ENCODE results near the gene MYO18B. TPM values are rescaled to one million over a fixed set of nuclear protein-coding genes. Genes with fewer than 3 reads are reported as not detected.
A peak's percentile ranks its signal among the peaks of the same experiment; 100 is the strongest.
"Not testable (repeated sequence)": the region's sequence is repeated elsewhere in the genome, so short reads cannot be mapped to it uniquely, and the experiment has no call there.

The MYO18B gene
- polyA plus RNA-seq, 1 donor from 2014 or later: not detected

DNA sequence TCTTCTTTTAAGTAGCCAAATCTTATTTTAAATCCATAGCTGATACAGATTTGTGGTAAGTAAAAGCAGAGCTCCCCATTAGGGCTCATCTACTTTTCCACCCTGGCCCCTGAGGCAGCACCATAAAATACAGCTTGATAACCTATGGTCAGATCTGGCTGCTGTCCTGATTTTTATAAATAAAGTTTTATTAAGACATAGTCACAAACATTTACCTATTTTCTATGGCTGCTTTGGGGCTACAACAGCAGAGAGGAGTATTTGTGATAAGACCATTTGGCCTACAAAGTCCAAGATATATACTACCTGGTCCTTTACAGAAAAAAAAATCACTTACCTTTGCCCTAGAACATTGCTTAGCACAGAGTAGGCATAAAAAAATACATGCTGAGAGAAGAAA, 227.3 kb downstream of the MYO18B start:
- H3K9me3 Mint-ChIP-seq: peaks cover 0 to 10% (median 0%) of the 10 kb centered on the region in 3 donors
- no peaks in the 10 kb centered on the region for H3K36me3 Mint-ChIP-seq
- no peak overlapping the region for H3K4me3 Mint-ChIP-seq
- H3K4me1 Mint-ChIP-seq: peaks cover 0 to 1% (median 0%) of the 10 kb centered on the region in 3 donors
- peaks cover 12% of the 10 kb centered on the region for H3K27me3 Mint-ChIP-seq
- no peak overlapping the region for H3K27ac Mint-ChIP-seq

DNA sequence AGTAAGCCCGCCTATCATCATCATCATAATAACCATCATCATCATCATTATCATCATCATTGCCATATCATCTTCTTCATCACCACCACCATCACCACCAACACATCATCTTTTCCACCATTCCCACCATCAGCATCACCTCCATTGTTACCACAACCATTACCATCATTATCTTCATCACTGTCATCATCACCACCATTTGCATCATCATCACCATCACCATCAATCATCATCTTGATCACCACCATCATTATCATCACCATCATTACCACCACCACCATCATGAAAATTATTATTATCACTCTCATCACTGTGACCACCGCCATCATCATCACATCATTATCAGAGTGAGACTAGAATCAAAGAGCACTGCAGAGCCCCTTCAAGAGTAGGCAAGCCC, 227.9 kb downstream of the MYO18B start:
- Mint-ChIP-seq H3K27ac (no peak overlapping the region), H3K27me3 (peaks cover 9% of the 10 kb centered on the region), H3K36me3 (no peaks in the 10 kb centered on the region), H3K9me3 (peaks cover 0 to 10% (median 0%) of the 10 kb centered on the region in 3 donors), H3K4me1 (peaks cover 0 to 1% (median 0%) of the 10 kb centered on the region in 3 donors), H3K4me3 (no peak overlapping the region)

DNA sequence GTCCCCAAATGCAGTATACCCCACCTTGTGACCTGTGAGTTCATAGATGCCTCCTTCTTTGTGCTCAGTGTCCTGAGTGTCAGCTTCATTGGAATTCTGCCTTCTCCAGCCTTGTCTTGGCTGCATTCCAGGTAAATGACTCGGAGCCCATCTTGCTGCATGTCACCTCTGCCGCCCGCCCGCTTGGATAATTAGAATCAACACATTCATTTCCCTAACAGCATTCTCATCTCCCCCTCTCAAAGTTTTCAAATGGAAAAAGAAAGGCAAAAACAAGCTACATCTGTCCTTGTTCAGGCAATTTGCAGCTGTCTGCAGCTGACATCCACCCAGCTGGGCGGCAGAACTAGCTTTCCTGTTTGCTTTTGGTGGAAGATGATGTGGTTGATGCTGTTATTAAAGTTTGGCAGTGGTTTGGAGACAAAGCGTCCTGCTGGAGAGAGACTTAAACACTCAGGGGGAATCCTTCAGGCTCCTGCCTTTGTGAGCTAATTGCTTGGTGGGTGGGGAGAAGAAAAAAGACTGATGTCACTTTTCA, 228.5 kb downstream of the MYO18B start:
- H3K4me1 Mint-ChIP-seq: peaks cover 0 to 1% (median 0%) of the 10 kb centered on the region in 3 donors
- peaks cover 0 to 10% (median 0%) of the 10 kb centered on the region in 3 donors for H3K9me3 Mint-ChIP-seq
- no peak overlapping the region for H3K27ac Mint-ChIP-seq
- H3K36me3 Mint-ChIP-seq: no peaks in the 10 kb centered on the region
- peaks cover 3% of the 10 kb centered on the region for H3K27me3 Mint-ChIP-seq
- H3K4me3 Mint-ChIP-seq: no peak overlapping the region

DNA sequence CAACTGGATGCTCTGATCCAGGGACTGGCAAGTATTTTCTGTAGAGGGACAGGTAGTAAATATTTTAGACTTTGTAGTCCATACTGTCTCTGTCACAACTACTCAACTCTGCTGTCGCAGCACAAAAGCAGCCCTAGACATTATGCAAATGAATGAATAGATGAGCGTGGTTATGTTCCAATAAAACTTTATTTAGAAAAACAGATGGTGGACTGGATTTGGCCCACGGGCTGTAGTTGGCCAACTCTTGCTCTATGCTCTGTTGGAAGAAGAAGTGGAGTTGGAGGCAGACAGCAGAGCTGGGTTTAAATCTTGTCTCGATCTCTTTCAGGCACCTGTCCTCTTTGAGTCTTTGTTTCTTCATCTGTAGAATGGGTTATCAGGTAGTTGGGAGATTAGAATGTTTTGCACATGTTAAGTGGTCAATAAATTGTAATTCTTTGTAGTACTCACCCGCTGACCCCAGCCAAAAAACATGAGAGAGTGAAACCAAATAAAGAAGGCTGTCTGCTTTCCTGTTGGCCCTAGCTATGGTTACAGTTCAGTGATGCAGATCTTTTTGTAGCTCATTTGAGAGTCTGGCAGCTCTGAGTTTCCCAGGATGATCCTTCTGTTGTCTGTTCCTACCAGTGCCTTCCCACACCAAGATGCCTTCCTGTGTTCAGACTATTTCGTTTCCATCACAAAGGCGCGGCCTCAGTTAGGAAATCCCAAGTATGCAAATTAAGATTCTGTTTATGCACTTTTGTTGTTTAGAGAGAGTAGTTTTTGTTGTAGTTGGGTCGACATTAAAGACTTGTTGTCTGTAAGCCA, 229.2 kb downstream of the MYO18B start:
- Mint-ChIP-seq H3K4me3 (no peak overlapping the region), H3K27ac (no peak overlapping the region), H3K27me3 (peaks cover 3% of the 10 kb centered on the region), H3K9me3 (peaks cover 0 to 10% (median 0%) of the 10 kb centered on the region in 3 donors), H3K4me1 (peaks cover 0 to 1% (median 0%) of the 10 kb centered on the region in 3 donors), H3K36me3 (no peaks in the 10 kb centered on the region)

DNA sequence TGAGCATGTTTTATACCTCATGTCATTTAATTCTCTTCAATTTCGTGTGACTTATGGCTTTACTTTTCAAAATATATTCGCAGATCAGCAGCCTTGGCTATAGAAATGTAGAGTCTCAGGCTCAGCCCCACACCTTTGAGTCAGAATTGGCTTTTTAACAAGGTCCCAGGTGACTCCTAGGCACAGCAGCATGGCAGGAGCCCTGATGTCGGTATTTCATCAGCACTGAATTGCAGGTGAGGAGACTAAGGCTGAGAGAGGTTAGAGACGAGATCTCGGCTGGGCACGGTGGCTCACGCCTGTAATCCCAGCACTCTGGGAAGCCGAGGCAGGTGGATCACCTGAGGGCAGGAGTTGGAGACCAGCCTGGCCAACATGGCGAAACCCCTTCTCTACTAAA, 230.4 kb downstream of the MYO18B start:
- Mint-ChIP-seq H3K4me3 (no peak overlapping the region), H3K27ac (no peak overlapping the region), H3K36me3 (no peaks in the 10 kb centered on the region)

DNA sequence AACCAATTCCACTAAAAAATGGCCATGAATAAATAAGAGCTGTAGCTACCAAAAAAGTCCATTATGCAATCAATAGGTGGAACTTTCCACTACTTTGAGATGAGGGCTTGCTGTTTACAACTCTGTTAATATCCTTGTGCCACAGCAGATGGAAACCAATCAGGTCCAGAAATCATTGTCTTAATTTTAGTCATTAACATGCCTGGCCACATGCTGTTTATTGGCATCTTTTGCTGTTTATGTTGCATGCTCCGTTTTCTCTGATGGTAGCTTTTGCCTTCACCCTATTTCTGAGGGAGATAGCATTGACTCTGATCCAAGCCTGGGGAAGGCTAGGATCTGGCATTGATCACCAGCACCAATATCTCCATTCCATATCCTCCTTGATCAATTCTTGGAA, 234.4 kb downstream of the MYO18B start:
- peaks cover 0 to 1% (median 0%) of the 10 kb centered on the region in 3 donors for H3K4me1 Mint-ChIP-seq
- no peaks in the 10 kb centered on the region for H3K36me3 Mint-ChIP-seq
- no peak overlapping the region for H3K4me3 Mint-ChIP-seq
- H3K27ac Mint-ChIP-seq: no peak overlapping the region
- H3K9me3 Mint-ChIP-seq: peaks cover 0 to 5% (median 0%) of the 10 kb centered on the region in 3 donors
- H3K27me3 Mint-ChIP-seq: peaks cover 1% of the 10 kb centered on the region

More for the DNA sequence above, 230.4 kb downstream of the MYO18B start:
- Mint-ChIP-seq H3K27me3 (no peaks in the 10 kb centered on the region), H3K9me3 (peaks cover 0 to 9% (median 0%) of the 10 kb centered on the region in 3 donors), H3K4me1 (peaks cover 0 to 1% (median 0%) of the 10 kb centered on the region in 3 donors)

DNA sequence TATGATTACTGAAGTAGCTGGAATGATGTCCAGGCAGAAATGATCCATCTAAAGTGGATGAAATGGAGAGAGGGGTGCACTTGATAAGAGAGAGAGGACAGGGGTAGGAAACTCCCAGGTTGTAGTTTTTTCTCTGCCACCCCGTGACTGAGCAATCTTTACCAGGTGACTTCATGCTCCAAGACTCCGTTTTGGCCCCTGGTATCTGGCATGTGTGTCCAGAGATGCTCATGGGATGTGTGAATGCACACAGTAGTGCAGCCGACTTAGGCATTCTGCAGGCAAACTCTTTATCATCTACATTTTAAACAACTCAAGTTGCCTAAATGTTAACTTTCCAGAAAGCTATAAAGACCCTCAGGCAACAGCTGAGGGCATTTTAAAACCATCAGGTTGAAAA, 238.0 kb downstream of the MYO18B start:
- Mint-ChIP-seq H3K36me3 (no peaks in the 10 kb centered on the region), H3K4me3 (no peak overlapping the region), H3K9me3 (peaks cover 0 to 2% (median 0%) of the 10 kb centered on the region in 3 donors), H3K4me1 (no peaks in the 10 kb centered on the region), H3K27me3 (peaks cover 1% of the 10 kb centered on the region), H3K27ac (no peak overlapping the region)

DNA sequence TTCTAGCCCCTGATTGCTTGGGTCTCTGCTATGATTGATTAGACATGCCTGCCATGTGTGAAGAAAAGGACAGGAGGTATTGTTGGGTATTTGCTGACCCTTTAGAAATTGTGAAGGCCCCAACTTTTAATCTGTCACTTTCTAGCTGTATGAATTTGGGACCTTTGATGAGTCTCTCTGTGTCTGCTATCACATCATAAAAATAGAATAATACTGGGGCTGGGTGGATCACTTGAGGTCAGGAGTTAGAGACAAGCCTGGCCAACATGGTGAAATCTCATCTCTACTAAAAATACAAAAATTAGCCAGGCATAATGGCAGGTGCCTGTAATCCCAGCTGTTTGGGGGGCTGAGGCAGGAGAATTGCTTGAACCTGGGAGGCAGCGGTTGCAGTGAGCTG, 242.9 kb downstream of the MYO18B start:
- H3K4me3 Mint-ChIP-seq, H3K27me3 Mint-ChIP-seq, H3K4me1 Mint-ChIP-seq, H3K36me3 Mint-ChIP-seq, H3K9me3 Mint-ChIP-seq: not testable (repeated sequence)
- H3K27ac Mint-ChIP-seq: peak overlapping the region in 1 of 3 donors; percentile 40

DNA sequence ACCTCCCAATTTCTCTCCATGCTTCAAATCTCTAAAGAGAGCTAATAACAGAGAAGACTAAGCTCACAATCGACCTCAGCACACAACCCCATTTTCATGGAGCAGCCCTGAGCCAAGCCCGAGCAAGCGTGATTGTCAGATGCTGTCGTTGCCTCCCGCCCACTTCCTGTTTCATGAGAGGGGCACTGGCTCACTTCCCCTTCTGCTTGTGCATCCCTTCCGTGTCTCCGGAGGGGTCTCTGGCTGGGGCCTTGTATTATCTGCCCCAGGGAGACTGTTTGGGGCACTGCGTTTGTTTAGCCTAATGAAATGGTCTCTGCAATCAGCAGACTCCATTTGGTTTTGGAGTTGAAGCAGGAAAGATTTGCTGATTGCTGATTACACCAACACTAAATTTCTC, 246.0 kb downstream of the MYO18B start:
- Mint-ChIP-seq H3K4me1 (peaks cover 0 to 9% (median 8%) of the 10 kb centered on the region in 3 donors), H3K27ac (no peak overlapping the region), H3K27me3 (peaks cover 4% of the 10 kb centered on the region), H3K9me3 (no peaks in the 10 kb centered on the region), H3K4me3 (peak overlapping the region in 1 of 4 donors; percentile 51), H3K36me3 (no peaks in the 10 kb centered on the region)

DNA sequence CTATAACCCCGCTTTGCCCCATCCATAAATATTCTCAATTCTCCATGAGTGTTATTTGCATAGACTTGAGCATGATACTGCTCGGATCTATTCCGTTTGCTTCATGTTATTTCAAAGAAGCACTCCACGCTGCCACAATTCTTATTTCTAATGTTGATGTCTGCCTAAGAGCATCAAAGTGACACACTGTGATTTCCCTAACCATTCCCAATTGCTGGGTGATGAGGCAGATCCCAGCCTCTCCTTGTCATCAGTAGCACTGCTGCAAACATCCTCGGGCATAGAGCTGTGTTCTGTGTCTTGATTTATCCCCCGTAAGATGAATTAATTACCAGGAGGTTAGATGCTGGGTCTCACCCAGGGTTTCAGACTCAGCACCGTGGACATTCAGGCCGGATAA, 249.0 kb downstream of the MYO18B start:
- peaks cover 2% of the 10 kb centered on the region for H3K27me3 Mint-ChIP-seq
- H3K4me3 Mint-ChIP-seq: no peak overlapping the region
- H3K27ac Mint-ChIP-seq: no peak overlapping the region
- no peaks in the 10 kb centered on the region for H3K36me3 Mint-ChIP-seq
- peaks cover 0 to 5% (median 3%) of the 10 kb centered on the region in 3 donors for H3K9me3 Mint-ChIP-seq
- peaks cover 0 to 9% (median 8%) of the 10 kb centered on the region in 3 donors for H3K4me1 Mint-ChIP-seq

DNA sequence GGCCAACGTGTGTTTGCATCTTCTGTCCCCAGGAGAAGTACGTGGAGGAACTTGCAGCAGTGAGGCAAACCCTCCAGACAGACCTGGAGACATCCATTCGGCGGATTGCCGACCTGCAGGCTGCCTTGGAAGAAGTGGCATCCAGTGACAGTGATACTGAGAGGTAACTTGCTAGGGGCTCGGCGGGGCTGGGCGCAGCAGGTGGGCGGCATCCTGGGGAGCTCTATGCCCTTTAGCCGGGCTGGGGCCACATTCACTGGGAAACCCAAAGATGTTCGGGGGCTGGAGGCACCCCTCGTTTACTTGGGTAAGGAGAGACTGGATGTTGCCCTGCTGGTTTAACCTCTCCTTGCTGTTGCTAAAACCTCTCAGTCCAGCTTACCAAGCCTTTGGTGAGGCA, 250.3 kb downstream of the MYO18B start:
- H3K9me3 Mint-ChIP-seq: peaks cover 3 to 5% (median 4%) of the 10 kb centered on the region in 3 donors
- no peaks in the 10 kb centered on the region for H3K36me3 Mint-ChIP-seq
- no peak overlapping the region for H3K4me3 Mint-ChIP-seq
- H3K27me3 Mint-ChIP-seq: peaks cover 10% of the 10 kb centered on the region
- H3K27ac Mint-ChIP-seq: no peak overlapping the region
- peaks cover 0 to 12% (median 12%) of the 10 kb centered on the region in 3 donors for H3K4me1 Mint-ChIP-seq

DNA sequence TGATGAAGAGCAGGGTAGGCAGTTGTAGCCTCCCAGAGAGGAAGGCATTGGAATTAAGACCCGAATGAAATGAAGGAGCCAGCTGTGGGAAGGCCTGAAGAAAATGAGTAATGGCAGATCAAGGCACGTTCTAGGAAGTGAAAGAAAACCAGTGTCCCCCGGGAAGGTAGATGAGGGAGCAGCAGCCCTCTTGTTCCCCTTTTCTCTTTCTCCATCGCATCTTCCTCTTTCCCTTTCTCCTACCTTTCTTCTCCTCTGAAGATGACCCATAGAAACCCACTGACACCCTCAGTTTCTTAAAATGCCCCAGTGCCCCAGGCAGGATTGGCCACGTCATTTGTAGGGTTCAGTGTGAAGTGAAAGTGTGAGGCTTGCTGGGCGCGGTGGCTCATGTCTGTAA, 254.7 kb downstream of the MYO18B start:
- peaks cover 8% of the 10 kb centered on the region for H3K27me3 Mint-ChIP-seq
- no peak overlapping the region for H3K27ac Mint-ChIP-seq
- H3K36me3 Mint-ChIP-seq: no peaks in the 10 kb centered on the region
- peaks cover 4 to 6% (median 5%) of the 10 kb centered on the region in 3 donors for H3K9me3 Mint-ChIP-seq
- peak overlapping the region in 1 of 4 donors; percentile 40 for H3K4me3 Mint-ChIP-seq
- peaks cover 0 to 4% (median 4%) of the 10 kb centered on the region in 3 donors for H3K4me1 Mint-ChIP-seq

DNA sequence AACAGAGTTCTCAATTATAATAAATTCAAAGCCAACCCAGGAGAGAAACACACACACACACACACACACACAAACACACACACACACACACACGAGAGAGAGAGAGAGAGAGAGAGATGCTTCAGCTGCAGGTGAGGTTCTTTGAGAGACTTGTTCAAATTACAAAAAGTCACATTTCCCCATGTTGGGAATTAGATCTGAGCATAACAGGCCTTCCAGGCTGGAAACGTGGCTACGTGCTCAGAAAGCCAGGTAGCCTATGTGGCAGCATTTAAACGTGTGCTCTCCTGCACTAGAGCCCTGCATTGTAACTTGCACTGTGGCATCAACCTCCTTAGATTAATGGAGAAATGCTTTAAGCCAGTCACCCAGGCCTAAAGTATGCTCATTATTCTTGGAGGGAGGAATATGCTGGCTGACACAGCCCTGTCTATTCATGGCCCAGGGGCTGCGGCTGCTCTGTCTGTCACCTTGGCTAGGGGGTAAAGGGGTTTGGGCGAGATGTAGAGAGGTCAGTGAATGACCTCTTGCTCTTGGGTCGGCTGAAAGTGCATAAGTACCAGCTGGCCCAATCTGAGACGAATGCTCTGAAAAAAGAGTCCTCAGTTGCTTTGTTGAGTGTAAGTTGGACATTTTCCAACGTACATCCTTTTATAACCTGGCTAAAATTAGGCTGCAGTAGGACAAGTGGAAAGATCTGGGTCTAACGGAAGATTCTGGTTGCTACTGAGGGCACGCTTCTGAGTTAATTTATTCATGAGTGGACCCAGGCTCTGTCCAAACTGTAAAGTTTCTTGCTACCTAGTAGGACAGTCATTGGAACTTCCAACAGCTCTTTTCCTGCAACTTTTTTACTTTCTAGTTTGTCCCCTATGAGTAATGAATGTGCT, 256.1 kb downstream of the MYO18B start:
- peaks cover 0 to 4% (median 4%) of the 10 kb centered on the region in 3 donors for H3K4me1 Mint-ChIP-seq
- H3K27ac Mint-ChIP-seq: no peak overlapping the region
- peaks cover 11% of the 10 kb centered on the region for H3K27me3 Mint-ChIP-seq
- H3K36me3 Mint-ChIP-seq: no peaks in the 10 kb centered on the region
- H3K9me3 Mint-ChIP-seq: peaks cover 4 to 9% (median 6%) of the 10 kb centered on the region in 3 donors
- H3K4me3 Mint-ChIP-seq: no peak overlapping the region

DNA sequence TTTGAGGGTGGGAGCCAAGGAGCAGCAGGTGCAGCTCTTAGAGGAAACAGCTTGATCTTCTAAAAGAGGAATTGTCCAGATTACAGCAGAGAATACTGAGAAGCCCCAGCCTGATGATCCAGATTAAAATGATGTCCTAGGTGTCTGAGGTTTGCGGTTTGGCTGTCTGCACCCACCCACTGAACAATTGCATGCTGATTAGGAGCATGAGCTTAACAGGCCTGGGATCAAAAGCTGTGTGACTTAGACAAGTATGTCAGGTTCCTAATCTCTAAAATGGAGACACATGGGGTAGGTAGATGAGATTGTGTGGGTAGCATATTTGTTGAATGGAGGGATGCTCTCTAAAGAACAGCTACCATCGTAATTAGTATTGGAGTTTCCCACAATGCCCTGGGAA, 260.5 kb downstream of the MYO18B start:
- Mint-ChIP-seq H3K27me3 (peaks cover 7% of the 10 kb centered on the region), H3K4me3 (no peak overlapping the region), H3K36me3 (no peaks in the 10 kb centered on the region), H3K4me1 (no peaks in the 10 kb centered on the region), H3K27ac (no peak overlapping the region), H3K9me3 (peaks cover 2 to 8% (median 3%) of the 10 kb centered on the region in 3 donors)

DNA sequence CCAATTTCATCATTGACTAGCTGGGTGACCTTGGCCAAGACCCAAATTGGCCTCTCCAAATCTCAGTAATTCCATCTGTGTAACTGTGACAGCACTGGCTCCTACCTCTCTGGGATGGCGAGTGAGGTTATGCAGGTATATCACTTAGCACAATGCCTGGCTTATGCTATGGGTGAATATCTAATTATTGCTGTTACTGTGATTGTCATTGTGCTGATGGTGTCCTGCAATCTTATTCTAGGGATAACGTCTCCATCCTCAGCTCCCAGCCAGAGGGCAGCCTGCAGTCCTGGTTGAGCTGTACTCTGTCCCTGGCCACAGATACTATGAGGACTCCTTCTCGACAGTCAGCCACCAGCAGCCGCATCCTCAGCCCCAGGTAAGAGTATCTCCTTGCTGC, 262.5 kb downstream of the MYO18B start:
- no peaks in the 10 kb centered on the region for H3K36me3 Mint-ChIP-seq
- H3K4me3 Mint-ChIP-seq: no peak overlapping the region
- no peaks in the 10 kb centered on the region for H3K4me1 Mint-ChIP-seq
- peaks cover 0 to 8% (median 2%) of the 10 kb centered on the region in 3 donors for H3K9me3 Mint-ChIP-seq
- H3K27me3 Mint-ChIP-seq: peaks cover 7% of the 10 kb centered on the region
- H3K27ac Mint-ChIP-seq: no peak overlapping the region
